HEK293 (cell line): ENCODE measurements around the gene MXRA8.
A peak's percentile ranks its signal among the peaks of the same experiment; 100 is the strongest.

Source experiments
- BCL11B ChIP-seq: fragments of 450-650 bp; formaldehyde crosslinking; IDR thresholded peaks from 2 replicates; pipeline ENCODE4 v1.5.1; 2016; ENCODE audit warnings: low read depth, missing biosample characterization, missing genetic modification characterization
- KLF16 ChIP-seq: fragments of 450-650 bp; formaldehyde crosslinking; IDR thresholded peaks from 2 replicates; pipeline ENCODE4 v1.5.1; 2017; ENCODE audit warnings: missing biosample characterization, missing genetic modification characterization
- KLF8 ChIP-seq: fragments of 450-650 bp; formaldehyde crosslinking; IDR thresholded peaks from 2 replicates; pipeline ENCODE4 v1.5.1; 2016; ENCODE audit warnings: missing biosample characterization, missing genetic modification characterization
- MYNN ChIP-seq: fragments of 450-650 bp; formaldehyde crosslinking; IDR thresholded peaks from 2 replicates; pipeline ENCODE4 v1.5.1; 2016; ENCODE audit warnings: missing biosample characterization, missing genetic modification characterization, borderline replicate concordance
- OVOL3 ChIP-seq: fragments of 450-650 bp; formaldehyde crosslinking; IDR thresholded peaks from 2 replicates; pipeline ENCODE4 v1.5.1; 2016; ENCODE audit warnings: missing biosample characterization, missing genetic modification characterization
- SETDB1 ChIP-seq: IDR thresholded peaks from one replicate; pipeline ENCODE4 v1.6.1; 2017; ENCODE audit warnings: mild to moderate bottlenecking, low read length, moderate library complexity, mixed read lengths; ENCODE audit not compliant: insufficient read length
- WT1 ChIP-seq: fragments of 450-650 bp; formaldehyde crosslinking; IDR thresholded peaks from 2 replicates; pipeline ENCODE4 v1.5.1; 2016; ENCODE audit warnings: missing biosample characterization, missing genetic modification characterization
- ZBTB7A ChIP-seq: fragments of 450-650 bp; formaldehyde crosslinking; IDR thresholded peaks from 2 replicates; pipeline ENCODE4 v1.5.1; 2016; ENCODE audit warnings: low read depth, missing biosample characterization, missing genetic modification characterization
- ZFHX2 ChIP-seq: fragments of 450-650 bp; formaldehyde crosslinking; conservative IDR thresholded peaks from 2 replicates; pipeline ENCODE4 v1.5.1; 2016; ENCODE audit warnings: missing biosample characterization, missing genetic modification characterization
- ZIC2 ChIP-seq: fragments of 450-650 bp; formaldehyde crosslinking; IDR thresholded peaks from 2 replicates; pipeline ENCODE4 v1.5.1; 2016; ENCODE audit warnings: missing biosample characterization, missing genetic modification characterization
- ZNF175 ChIP-seq: fragments of 450-650 bp; formaldehyde crosslinking; IDR thresholded peaks from 2 replicates; pipeline ENCODE4 v1.5.1; 2016; ENCODE audit warnings: missing biosample characterization, missing genetic modification characterization
- ZNF24 ChIP-seq: fragments of 450-650 bp; formaldehyde crosslinking; IDR thresholded peaks from 2 replicates; pipeline ENCODE4 v1.5.1; 2016; ENCODE audit warnings: missing biosample characterization, missing genetic modification characterization
- ZNF843 ChIP-seq: fragments of 450-650 bp; formaldehyde crosslinking; IDR thresholded peaks from 2 replicates; pipeline ENCODE4 v1.5.1; 2016; ENCODE audit warnings: missing biosample characterization, missing genetic modification characterization
- ZSCAN23 ChIP-seq: fragments of 450-650 bp; formaldehyde crosslinking; IDR thresholded peaks from 2 replicates; pipeline ENCODE4 v1.5.1; 2016; ENCODE audit warnings: missing biosample characterization, missing genetic modification characterization
- TF ChIP-seq, protein P1 (sequence below): fragments of 450-650 bp; formaldehyde crosslinking; IDR thresholded peaks from 2 replicates; pipeline ENCODE4 v1.5.1; 2016; ENCODE audit warnings: missing biosample characterization, missing genetic modification characterization
- TF ChIP-seq, protein P2 (sequence below): fragments of 450-650 bp; formaldehyde crosslinking; IDR thresholded peaks from 2 replicates; pipeline ENCODE4 v1.5.1; 2016; ENCODE audit warnings: missing biosample characterization, missing genetic modification characterization
- TF ChIP-seq, protein P3 (sequence below): fragments of 450-650 bp; formaldehyde crosslinking; IDR thresholded peaks from 2 replicates; pipeline ENCODE4 v1.5.1; 2017; ENCODE audit warnings: missing biosample characterization, missing genetic modification characterization
- TF ChIP-seq, protein P4 (sequence below): fragments of 450-650 bp; formaldehyde crosslinking; IDR thresholded peaks from 2 replicates; pipeline ENCODE4 v1.5.1; 2016; ENCODE audit warnings: missing biosample characterization, missing genetic modification characterization
- TF ChIP-seq, protein P5 (sequence below): fragments of 450-650 bp; IDR thresholded peaks from 2 replicates; pipeline ENCODE4 v1.5.1; 2018; ENCODE audit warnings: missing biosample characterization, missing genetic modification characterization
- TF ChIP-seq, protein P6 (sequence below): fragments of 450-650 bp; formaldehyde crosslinking; IDR thresholded peaks from 2 replicates; pipeline ENCODE4 v1.5.1; 2016; ENCODE audit warnings: missing biosample characterization, missing genetic modification characterization, borderline replicate concordance
- TF ChIP-seq, protein P7 (sequence below): fragments of 450-650 bp; formaldehyde crosslinking; IDR thresholded peaks from 2 replicates; pipeline ENCODE4 v1.5.1; 2016; ENCODE audit warnings: missing biosample characterization, missing genetic modification characterization

The MXRA8 gene

DNA sequence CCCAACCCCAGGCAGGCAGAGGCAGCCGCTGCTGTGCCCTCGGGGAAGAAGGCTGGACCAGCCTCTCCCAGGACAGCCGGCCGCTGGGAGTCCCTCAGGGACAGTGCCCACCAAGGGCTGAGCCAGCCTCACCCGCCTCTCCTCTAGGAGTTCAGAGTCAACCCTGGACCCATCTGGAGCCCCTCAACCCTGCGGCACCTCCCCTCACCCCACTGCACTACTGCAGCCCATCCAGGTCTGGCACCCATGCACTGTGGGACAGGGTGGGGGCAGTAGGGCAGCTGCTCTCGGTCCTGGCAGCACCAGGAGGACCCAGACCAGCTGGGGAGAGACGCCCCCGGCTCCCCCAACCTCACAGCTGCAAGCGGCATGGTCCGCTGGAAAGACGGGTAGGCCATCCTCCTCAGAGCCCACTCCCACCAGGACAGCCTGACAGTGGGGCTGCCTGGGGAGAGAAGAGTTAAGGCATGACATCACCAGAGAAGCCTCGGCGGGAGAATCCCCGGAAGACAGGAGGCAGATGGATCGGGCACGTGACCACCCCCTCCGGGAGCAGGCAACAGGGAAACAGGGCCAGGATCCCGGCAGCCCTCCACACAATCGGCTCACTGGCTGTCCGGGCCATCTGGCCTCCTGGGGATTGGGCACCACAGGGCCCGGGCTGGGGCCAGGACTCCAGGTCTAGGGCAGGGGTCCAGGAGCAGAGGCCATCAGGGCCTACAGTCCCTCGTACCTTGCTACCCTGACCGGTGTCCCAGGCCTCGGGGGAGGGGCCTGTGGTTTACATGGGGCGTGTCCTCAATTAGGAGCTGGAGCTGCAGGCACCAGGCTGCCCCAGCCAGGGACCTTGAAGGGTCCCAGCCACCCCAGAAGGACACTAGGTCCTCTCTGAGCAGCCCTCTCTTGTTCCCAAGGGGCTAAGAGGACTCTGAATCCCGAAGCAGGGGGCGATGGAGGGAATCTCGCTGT lies 53.7 kb downstream of the MXRA8 start (continued):
- TF ChIP-seq SETDB1 (peak; percentile 16), ZNF175 (tag by site-specific recombination) (no peak), KLF8 (tag by site-specific recombination) (peak; percentile 92), ZBTB7A (peak; percentile 36; the same call in 1 of the 2 replicates), ZNF843 (peak; percentile 45; the same call in 1 of the 2 replicates), BCL11B (tag by site-specific recombination) (peak; percentile 73), ZIC2 (tag by site-specific recombination) (peak; percentile 91), ZSCAN23 (0 out of 2 replicates have a peak, but pooled peaks have one; percentile 22), WT1 (tag by site-specific recombination) (peak; percentile 30; the same call in 1 of the 2 replicates), ZNF24 (tag by site-specific recombination) (peak; percentile 88; the same call in 1 of the 2 replicates), OVOL3 (tag by site-specific recombination) (peak; percentile 20; the same call in 1 of the 2 replicates), ZFHX2 (tag by site-specific recombination) (peak; percentile 58), KLF16 (tag by site-specific recombination) (peak; percentile 75; the same call in 1 of the 2 replicates), MYNN (tag by site-specific recombination) (0 out of 2 replicates have a peak, but pooled peaks have one; percentile 27)
- TF ChIP-seq, protein P1, sequence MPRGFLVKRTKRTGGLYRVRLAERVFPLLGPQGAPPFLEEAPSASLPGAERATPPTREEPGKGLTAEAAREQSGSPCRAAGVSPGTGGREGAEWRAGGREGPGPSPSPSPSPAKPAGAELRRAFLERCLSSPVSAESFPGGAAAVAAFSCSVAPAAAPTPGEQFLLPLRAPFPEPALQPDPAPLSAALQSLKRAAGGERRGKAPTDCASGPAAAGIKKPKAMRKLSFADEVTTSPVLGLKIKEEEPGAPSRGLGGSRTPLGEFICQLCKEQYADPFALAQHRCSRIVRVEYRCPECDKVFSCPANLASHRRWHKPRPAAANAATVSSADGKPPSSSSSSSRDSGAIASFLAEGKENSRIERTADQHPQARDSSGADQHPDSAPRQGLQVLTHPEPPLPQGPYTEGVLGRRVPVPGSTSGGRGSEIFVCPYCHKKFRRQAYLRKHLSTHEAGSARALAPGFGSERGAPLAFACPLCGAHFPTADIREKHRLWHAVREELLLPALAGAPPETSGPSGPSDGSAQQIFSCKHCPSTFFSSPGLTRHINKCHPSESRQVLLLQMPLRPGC (tag by site-specific recombination) = 0 out of 2 replicates have a peak, but pooled peaks have one; percentile 63
- TF ChIP-seq, protein P2, sequence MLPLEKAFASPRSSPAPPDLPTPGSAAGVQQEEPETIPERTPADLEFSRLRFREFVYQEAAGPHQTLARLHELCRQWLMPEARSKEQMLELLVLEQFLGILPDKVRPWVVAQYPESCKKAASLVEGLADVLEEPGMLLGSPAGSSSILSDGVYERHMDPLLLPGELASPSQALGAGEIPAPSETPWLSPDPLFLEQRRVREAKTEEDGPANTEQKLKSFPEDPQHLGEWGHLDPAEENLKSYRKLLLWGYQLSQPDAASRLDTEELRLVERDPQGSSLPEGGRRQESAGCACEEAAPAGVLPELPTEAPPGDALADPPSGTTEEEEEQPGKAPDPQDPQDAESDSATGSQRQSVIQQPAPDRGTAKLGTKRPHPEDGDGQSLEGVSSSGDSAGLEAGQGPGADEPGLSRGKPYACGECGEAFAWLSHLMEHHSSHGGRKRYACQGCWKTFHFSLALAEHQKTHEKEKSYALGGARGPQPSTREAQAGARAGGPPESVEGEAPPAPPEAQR = 0 out of 2 replicates have a peak, but pooled peaks have one; percentile 31
- TF ChIP-seq, protein P3, sequence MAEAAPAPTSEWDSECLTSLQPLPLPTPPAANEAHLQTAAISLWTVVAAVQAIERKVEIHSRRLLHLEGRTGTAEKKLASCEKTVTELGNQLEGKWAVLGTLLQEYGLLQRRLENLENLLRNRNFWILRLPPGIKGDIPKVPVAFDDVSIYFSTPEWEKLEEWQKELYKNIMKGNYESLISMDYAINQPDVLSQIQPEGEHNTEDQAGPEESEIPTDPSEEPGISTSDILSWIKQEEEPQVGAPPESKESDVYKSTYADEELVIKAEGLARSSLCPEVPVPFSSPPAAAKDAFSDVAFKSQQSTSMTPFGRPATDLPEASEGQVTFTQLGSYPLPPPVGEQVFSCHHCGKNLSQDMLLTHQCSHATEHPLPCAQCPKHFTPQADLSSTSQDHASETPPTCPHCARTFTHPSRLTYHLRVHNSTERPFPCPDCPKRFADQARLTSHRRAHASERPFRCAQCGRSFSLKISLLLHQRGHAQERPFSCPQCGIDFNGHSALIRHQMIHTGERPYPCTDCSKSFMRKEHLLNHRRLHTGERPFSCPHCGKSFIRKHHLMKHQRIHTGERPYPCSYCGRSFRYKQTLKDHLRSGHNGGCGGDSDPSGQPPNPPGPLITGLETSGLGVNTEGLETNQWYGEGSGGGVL (tag by site-specific recombination) = peak; percentile 66
- TF ChIP-seq, protein P4, sequence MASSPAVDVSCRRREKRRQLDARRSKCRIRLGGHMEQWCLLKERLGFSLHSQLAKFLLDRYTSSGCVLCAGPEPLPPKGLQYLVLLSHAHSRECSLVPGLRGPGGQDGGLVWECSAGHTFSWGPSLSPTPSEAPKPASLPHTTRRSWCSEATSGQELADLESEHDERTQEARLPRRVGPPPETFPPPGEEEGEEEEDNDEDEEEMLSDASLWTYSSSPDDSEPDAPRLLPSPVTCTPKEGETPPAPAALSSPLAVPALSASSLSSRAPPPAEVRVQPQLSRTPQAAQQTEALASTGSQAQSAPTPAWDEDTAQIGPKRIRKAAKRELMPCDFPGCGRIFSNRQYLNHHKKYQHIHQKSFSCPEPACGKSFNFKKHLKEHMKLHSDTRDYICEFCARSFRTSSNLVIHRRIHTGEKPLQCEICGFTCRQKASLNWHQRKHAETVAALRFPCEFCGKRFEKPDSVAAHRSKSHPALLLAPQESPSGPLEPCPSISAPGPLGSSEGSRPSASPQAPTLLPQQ (tag by site-specific recombination) = peak; percentile 78
- TF ChIP-seq, protein P5, sequence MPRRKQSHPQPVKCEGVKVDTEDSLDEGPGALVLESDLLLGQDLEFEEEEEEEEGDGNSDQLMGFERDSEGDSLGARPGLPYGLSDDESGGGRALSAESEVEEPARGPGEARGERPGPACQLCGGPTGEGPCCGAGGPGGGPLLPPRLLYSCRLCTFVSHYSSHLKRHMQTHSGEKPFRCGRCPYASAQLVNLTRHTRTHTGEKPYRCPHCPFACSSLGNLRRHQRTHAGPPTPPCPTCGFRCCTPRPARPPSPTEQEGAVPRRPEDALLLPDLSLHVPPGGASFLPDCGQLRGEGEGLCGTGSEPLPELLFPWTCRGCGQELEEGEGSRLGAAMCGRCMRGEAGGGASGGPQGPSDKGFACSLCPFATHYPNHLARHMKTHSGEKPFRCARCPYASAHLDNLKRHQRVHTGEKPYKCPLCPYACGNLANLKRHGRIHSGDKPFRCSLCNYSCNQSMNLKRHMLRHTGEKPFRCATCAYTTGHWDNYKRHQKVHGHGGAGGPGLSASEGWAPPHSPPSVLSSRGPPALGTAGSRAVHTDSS = no peak
- TF ChIP-seq, protein P6, sequence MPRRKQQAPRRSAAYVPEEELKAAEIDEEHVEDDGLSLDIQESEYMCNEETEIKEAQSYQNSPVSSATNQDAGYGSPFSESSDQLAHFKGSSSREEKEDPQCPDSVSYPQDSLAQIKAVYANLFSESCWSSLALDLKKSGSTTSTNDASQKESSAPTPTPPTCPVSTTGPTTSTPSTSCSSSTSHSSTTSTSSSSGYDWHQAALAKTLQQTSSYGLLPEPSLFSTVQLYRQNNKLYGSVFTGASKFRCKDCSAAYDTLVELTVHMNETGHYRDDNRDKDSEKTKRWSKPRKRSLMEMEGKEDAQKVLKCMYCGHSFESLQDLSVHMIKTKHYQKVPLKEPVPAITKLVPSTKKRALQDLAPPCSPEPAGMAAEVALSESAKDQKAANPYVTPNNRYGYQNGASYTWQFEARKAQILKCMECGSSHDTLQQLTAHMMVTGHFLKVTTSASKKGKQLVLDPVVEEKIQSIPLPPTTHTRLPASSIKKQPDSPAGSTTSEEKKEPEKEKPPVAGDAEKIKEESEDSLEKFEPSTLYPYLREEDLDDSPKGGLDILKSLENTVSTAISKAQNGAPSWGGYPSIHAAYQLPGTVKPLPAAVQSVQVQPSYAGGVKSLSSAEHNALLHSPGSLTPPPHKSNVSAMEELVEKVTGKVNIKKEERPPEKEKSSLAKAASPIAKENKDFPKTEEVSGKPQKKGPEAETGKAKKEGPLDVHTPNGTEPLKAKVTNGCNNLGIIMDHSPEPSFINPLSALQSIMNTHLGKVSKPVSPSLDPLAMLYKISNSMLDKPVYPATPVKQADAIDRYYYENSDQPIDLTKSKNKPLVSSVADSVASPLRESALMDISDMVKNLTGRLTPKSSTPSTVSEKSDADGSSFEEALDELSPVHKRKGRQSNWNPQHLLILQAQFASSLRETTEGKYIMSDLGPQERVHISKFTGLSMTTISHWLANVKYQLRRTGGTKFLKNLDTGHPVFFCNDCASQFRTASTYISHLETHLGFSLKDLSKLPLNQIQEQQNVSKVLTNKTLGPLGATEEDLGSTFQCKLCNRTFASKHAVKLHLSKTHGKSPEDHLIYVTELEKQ = peak; percentile 64; the same call in 1 of the 2 replicates
- TF ChIP-seq, protein P7, sequence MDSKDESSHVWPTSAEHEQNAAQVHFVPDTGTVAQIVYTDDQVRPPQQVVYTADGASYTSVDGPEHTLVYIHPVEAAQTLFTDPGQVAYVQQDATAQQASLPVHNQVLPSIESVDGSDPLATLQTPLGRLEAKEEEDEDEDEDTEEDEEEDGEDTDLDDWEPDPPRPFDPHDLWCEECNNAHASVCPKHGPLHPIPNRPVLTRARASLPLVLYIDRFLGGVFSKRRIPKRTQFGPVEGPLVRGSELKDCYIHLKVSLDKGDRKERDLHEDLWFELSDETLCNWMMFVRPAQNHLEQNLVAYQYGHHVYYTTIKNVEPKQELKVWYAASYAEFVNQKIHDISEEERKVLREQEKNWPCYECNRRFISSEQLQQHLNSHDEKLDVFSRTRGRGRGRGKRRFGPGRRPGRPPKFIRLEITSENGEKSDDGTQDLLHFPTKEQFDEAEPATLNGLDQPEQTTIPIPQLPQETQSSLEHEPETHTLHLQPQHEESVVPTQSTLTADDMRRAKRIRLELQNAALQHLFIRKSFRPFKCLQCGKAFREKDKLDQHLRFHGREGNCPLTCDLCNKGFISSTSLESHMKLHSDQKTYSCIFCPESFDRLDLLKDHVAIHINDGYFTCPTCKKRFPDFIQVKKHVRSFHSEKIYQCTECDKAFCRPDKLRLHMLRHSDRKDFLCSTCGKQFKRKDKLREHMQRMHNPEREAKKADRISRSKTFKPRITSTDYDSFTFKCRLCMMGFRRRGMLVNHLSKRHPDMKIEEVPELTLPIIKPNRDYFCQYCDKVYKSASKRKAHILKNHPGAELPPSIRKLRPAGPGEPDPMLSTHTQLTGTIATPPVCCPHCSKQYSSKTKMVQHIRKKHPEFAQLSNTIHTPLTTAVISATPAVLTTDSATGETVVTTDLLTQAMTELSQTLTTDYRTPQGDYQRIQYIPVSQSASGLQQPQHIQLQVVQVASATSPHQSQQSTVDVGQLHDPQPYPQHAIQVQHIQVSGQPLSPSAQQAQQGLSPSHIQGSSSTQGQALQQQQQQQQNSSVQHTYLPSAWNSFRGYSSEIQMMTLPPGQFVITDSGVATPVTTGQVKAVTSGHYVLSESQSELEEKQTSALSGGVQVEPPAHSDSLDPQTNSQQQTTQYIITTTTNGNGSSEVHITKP (tag by site-specific recombination) = peak; percentile 69; the same call in 1 of the 2 replicates
- TF ChIP-seq, all 188 proteins: peak for 63
